SH-SY5Y (cell line): ENCODE results near the gene RASGRF2.

Experiments
- GATA2 ChIP-seq: IDR thresholded peaks from 2 replicates; pipeline ENCODE4 v1.6.1; 2011; ENCODE audit warnings: mild to moderate bottlenecking, low read depth, low read length
- GATA3 ChIP-seq: IDR thresholded peaks from 2 replicates; pipeline ENCODE4 v1.6.1; 2011; ENCODE audit warnings: low read depth, mild to moderate bottlenecking, low read length, moderate library complexity

GRCh38 chr5:80933036-80933435, 27.1 kb upstream of the RASGRF2 start:
- no peak for TF ChIP-seq GATA2
- no peak for TF ChIP-seq GATA3
